HG03139 (cell line): Measurements from ENCODE around the gene LHX3.

ENCODE experiments used
- ATAC-seq: cut with Tn5 transposase; IDR thresholded peaks from one replicate; pipeline ENCODE4 v1.9.1; 2021; ENCODE audit not compliant: unreplicated experiment

The LHX3 gene

GRCh38 chr9:136193891-136194279, 11.0 kb downstream of the LHX3 start:
- no peak for ATAC-seq

- no peak for ATAC-seq
Observed at GRCh38 chr9:136193127-136193890, 11.6 kb downstream of the LHX3 start.

GRCh38 chr9:136192289-136193126, 12.4 kb downstream of the LHX3 start:
- ATAC-seq, result no peak

- ATAC-seq, result no peak
Observed at GRCh38 chr9:136191960-136192286, 13.0 kb downstream of the LHX3 start.

GRCh38 chr9:136191099-136191959, 13.6 kb downstream of the LHX3 start:
- no peak for ATAC-seq

- ATAC-seq, result no peak
Observed at GRCh38 chr9:136190656-136191055, 14.3 kb downstream of the LHX3 start.

GRCh38 chr9:136190237-136190601, 14.7 kb downstream of the LHX3 start:
- no peak for ATAC-seq

- ATAC-seq, result no peak
Observed at GRCh38 chr9:136189394-136190236, 15.3 kb downstream of the LHX3 start.

- ATAC-seq, result no peak
Observed at GRCh38 chr9:136187683-136188586, 17.0 kb downstream of the LHX3 start.

GRCh38 chr9:136187197-136187596, 17.7 kb downstream of the LHX3 start:
- ATAC-seq, result no peak

GRCh38 chr9:136186386-136186785, 18.5 kb downstream of the LHX3 start:
- ATAC-seq, result no peak

GRCh38 chr9:136185596-136186366, 19.1 kb downstream of the LHX3 start:
- ATAC-seq, result no peak

GRCh38 chr9:136185066-136185465, 19.9 kb downstream of the LHX3 start:
- no peak for ATAC-seq

GRCh38 chr9:136182850-136183422, 22.0 kb downstream of the LHX3 start:
- ATAC-seq, result no peak

GRCh38 chr9:136182420-136182787, 22.5 kb downstream of the LHX3 start:
- ATAC-seq, result no peak

- ATAC-seq, result no peak
Observed at GRCh38 chr9:136181784-136182419, 23.0 kb downstream of the LHX3 start.

- no peak for ATAC-seq
Observed at GRCh38 chr9:136180586-136180985, 24.3 kb downstream of the LHX3 start.

GRCh38 chr9:136179761-136180160, 25.2 kb downstream of the LHX3 start:
- ATAC-seq, result no peak
